Keratinocyte (primary cell): ENCODE results near the gene ZCCHC7. TPM values are rescaled to one million over a fixed set of nuclear protein-coding genes. Genes with fewer than 3 reads are reported as not detected.

ENCODE experiments used
- DNase-seq: peaks from one replicate; pipeline ENCODE4 v3.0.0-alpha.2; 2011; ENCODE audit warnings: low read depth, missing footprints, low spot score
- FAIRE-seq: peaks from 2 replicates; lab custom pipeline; 2011; peaks lifted over from hg19 to GRCh38; lab: Jason Lieb, UNC
- H2AFZ ChIP-seq: 2 replicates; pipeline ENCODE4 v1.6.0; 2012; ENCODE audit warnings: low read length, control low read depth, inconsistent platforms; ENCODE audit not compliant: control insufficient read depth
- H3K27ac ChIP-seq: 2 replicates; pipeline ENCODE4 v1.5.1; 2011; ENCODE audit warnings: low read length; ENCODE audit not compliant: control insufficient read depth, insufficient read depth
- H3K27me3 ChIP-seq: 3 replicates; pipeline ENCODE4 v1.6.0; 2011; ENCODE audit warnings: low read length; ENCODE audit not compliant: control insufficient read depth, insufficient read depth; ENCODE audit errors: extremely low read depth
- H3K36me3 ChIP-seq, 2 experiments: 2 replicates in 1 of 2; 3 replicates in 1 of 2; pipeline ENCODE4 v1.5.1; 2011; ENCODE audit warnings: low read length in 2 of 2, mild to moderate bottlenecking in 1 of 2; ENCODE audit not compliant: control insufficient read depth in 2 of 2, insufficient read depth in 2 of 2; ENCODE audit errors: extremely low read depth in 1 of 2
- H3K4me1 ChIP-seq: 3 replicates; pipeline ENCODE4 v1.5.1; 2011; ENCODE audit warnings: low read length; ENCODE audit not compliant: control insufficient read depth, insufficient read depth; ENCODE audit errors: extremely low read depth
- H3K4me2 ChIP-seq: 3 replicates; pipeline ENCODE4 v1.6.0; 2011; ENCODE audit warnings: low read depth, low read length; ENCODE audit not compliant: control insufficient read depth, insufficient read depth; ENCODE audit errors: extremely low read depth
- H3K4me3 ChIP-seq, 3 experiments: fragments of 200-600 bp in 1 of 3; sonication (generic) in 1 of 3; 2 replicates in 2 of 3; 3 replicates in 1 of 3; pipeline ENCODE4 v1.5.1; 2011 to 2016; ENCODE audit warnings: low read length in 3 of 3, mild to moderate bottlenecking in 3 of 3, control low read depth in 2 of 3, inconsistent platforms in 1 of 3, low read depth in 1 of 3, mixed read lengths in 1 of 3, mixed run types in 1 of 3, moderate library complexity in 1 of 3; ENCODE audit not compliant: control insufficient read depth in 2 of 3, insufficient read depth in 2 of 3; ENCODE audit errors: extremely low read depth in 1 of 3
- H3K79me2 ChIP-seq: 2 replicates; pipeline ENCODE4 v1.6.0; 2012; ENCODE audit warnings: low read length; ENCODE audit not compliant: control insufficient read depth, insufficient read depth
- H3K9ac ChIP-seq: 3 replicates; pipeline ENCODE4 v1.6.0; 2011; ENCODE audit warnings: low read length; ENCODE audit not compliant: control insufficient read depth, insufficient read depth; ENCODE audit errors: extremely low read depth
- H3K9me1 ChIP-seq: 3 replicates; pipeline ENCODE4 v1.6.0; 2011; ENCODE audit warnings: low read length; ENCODE audit not compliant: control insufficient read depth, insufficient read depth; ENCODE audit errors: extremely low read depth
- H3K9me3 ChIP-seq: 2 replicates; pipeline ENCODE4 v1.5.1; 2012; ENCODE audit warnings: low read depth, low read length; ENCODE audit not compliant: control insufficient read depth
- H4K20me1 ChIP-seq: 3 replicates; pipeline ENCODE4 v1.6.0; 2011; ENCODE audit warnings: low read length; ENCODE audit not compliant: control insufficient read depth, insufficient read depth; ENCODE audit errors: extremely low read depth
- CTCF ChIP-seq, 3 experiments: IDR thresholded peaks in 1 of 3; conservative IDR thresholded peaks in 1 of 3; optimal IDR thresholded peaks in 1 of 3; 2 replicates in 2 of 3; 3 replicates in 1 of 3; pipeline versions ENCODE3 to v1.5.1; 2011; ENCODE audit warnings: low read length in 3 of 3, mild to moderate bottlenecking in 3 of 3, moderate library complexity in 2 of 3, control low read depth in 1 of 3, inconsistent platforms in 1 of 3; ENCODE audit not compliant: insufficient read depth in 2 of 3; ENCODE audit errors: extremely low read depth in 1 of 3
- EZH2 ChIP-seq: IDR thresholded peaks from one replicate; pipeline ENCODE4 v1.6.1; 2012; ENCODE audit warnings: inconsistent platforms, mild to moderate bottlenecking, low read length, moderate library complexity
- dilution Hi-C: fragments of 300-500 bp; cut with MboI; formaldehyde crosslinking; loops from one replicate; pipeline ENCODE4 v1.7.0; 2020; ENCODE audit warnings: low sequenced_read_pairs; ENCODE audit not compliant: extremely low pct_ligation_motif_present
- polyA plus RNA-seq, 5 experiments: library from polyadenylated mRNA; depleted of rRNA in 3 of 5; stranded (reverse) in 3 of 5; stranded (forward) in 1 of 5; unstranded in 1 of 5; fragments of >200 nt; gene quantifications; 1 replicate in 1 of 5; 2 replicates in 3 of 5; 3 replicates in 1 of 5; pipeline versions ENCODE4 v1.2.1 to v1.2.3, GENCODE V29; 2011 to 2012; ENCODE audit warnings: missing spikeins in 2 of 5, low read depth in 1 of 5, low replicate concordance in 1 of 5

Gene ZCCHC7
- polyA plus RNA-seq, 1 donor (not counting 4 experiments of a cell fraction or from before 2014, with no cell fraction given): 16.5 TPM

GRCh38 chr9:37398464-37399025, 278.2 kb downstream of the ZCCHC7 start:
- Histone ChIP-seq H3K79me2 (no peaks in the 10 kb centered on the region), H3K9me1 (no peaks in the 10 kb centered on the region), H3K4me1 (peaks cover 5% of the 10 kb centered on the region), H3K36me3 (no peaks in the 10 kb centered on the region), H4K20me1 (no peaks in the 10 kb centered on the region), H3K4me3 (no peak overlapping the region), H3K27me3 (no peaks in the 10 kb centered on the region), H3K9ac (no peak overlapping the region), H3K4me2 (no peak overlapping the region), H3K9me3 (no peaks in the 10 kb centered on the region), H2AFZ (no peak overlapping the region), H3K27ac (no peak overlapping the region)
- FAIRE-seq (no peak), DNase-seq (no peak)
- TF ChIP-seq EZH2 (no peak), CTCF (optimal IDR thresholded peaks at IDR 0.05 in 1 of 3, IDR thresholded peaks at IDR 0.05 in 1 of 3, conservative IDR thresholded peaks at IDR 0.05 in 1 of 3; ENCODE audit: extremely low read depth in 1 of 3, insufficient read depth in 2 of 3, low read length in 3 of 3) (no peak)
- dilution Hi-C loops: no loop called here

- Histone ChIP-seq H3K9ac (no peak overlapping the region), H2AFZ (no peak overlapping the region), H4K20me1 (no peaks in the 10 kb centered on the region), H3K4me1 (peaks cover 11% of the 10 kb centered on the region), H3K9me1 (no peaks in the 10 kb centered on the region), H3K4me2 (no peak overlapping the region), H3K9me3 (no peaks in the 10 kb centered on the region), H3K27ac (no peak overlapping the region), H3K36me3 (no peaks in the 10 kb centered on the region), H3K27me3 (no peaks in the 10 kb centered on the region), H3K4me3 (no peak overlapping the region), H3K79me2 (no peaks in the 10 kb centered on the region)
- FAIRE-seq: no peak
- dilution Hi-C loops: no loop called here
- TF ChIP-seq CTCF (optimal IDR thresholded peaks at IDR 0.05 in 1 of 3, IDR thresholded peaks at IDR 0.05 in 1 of 3, conservative IDR thresholded peaks at IDR 0.05 in 1 of 3; ENCODE audit: extremely low read depth in 1 of 3, insufficient read depth in 2 of 3, low read length in 3 of 3) (no peak), EZH2 (no peak)
- DNase-seq: no peak
Observed at GRCh38 chr9:37399336-37399735, 279.0 kb downstream of the ZCCHC7 start.
